Retina (tissue), 1 donor: Measurements from ENCODE around the gene LPCAT2.

ENCODE experiments used
- DNase-seq: peaks from one replicate; pipeline ENCODE4 v3.0.0-alpha.2; 2016

LPCAT2 gene

GRCh38 chr16:55480228-55480655, 28.6 kb upstream of the LPCAT2 start:
- DNase-seq, result peak; percentile 52

- DNase-seq, result no peak
Observed at GRCh38 chr16:55481023-55481422, 27.8 kb upstream of the LPCAT2 start.

DNA sequence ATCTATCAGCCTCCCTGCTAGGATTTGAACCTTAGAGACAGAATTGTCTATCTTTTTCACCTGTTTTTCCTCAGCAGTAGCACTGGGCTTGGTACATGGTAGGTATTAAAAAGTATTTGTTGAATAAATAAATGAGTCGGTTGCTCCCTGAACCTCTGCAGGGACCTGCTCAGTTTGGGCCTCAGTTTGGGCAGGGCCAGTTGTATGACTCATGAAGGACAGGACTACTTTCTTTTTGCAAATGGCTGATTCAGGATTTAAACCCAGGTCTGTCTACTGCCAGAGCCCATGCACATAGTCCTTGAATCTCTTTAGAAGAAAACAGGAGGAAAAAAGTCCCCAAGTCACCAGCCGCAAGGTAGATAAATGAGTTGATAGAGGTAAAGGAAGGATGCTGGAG, 26.8 kb upstream of the LPCAT2 start:
- no peak for DNase-seq

- DNase-seq, result no peak
Observed at GRCh38 chr16:55487048-55487803, 21.6 kb upstream of the LPCAT2 start.

- no peak for DNase-seq
Observed at GRCh38 chr16:55488306-55488705, 20.6 kb upstream of the LPCAT2 start.

DNA sequence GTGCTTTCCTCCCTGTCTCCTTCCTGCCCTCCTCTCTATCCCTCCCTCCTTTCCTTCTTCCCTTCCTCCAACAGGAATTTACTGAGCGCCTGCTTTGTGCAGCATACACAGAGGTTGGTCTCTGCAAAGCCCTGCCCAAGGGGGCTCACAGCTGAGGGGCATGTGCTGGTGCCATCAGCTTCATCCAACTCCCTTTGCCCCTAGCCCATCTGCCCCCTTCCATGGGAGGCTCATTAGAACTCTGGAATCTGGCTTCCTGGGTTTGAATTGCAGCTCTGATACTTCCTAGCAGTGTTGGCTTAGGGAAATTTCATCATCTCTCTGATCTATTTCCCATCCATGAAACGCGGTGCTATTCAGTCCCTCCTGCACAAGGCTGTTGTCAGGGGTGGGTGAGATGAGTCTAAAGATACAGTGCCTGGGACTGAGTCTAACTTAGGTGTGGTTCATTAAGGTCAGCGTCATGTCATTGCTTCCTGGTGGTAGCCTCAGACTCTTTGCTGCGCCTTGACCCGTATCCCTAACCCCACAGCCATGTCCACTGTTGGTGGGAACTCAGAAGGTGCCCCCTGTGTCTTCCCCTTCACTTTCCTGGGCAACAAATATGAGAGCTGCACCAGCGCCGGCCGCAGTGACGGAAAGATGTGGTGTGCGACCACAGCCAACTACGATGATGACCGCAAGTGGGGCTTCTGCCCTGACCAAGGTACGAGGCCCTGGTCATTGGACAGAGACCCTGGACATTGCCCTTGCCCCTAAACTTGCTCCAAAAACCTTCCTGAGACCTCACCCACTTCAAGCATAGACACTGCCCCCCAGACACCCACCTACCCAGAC, 19.5 kb upstream of the LPCAT2 start:
- no peak for DNase-seq

DNA sequence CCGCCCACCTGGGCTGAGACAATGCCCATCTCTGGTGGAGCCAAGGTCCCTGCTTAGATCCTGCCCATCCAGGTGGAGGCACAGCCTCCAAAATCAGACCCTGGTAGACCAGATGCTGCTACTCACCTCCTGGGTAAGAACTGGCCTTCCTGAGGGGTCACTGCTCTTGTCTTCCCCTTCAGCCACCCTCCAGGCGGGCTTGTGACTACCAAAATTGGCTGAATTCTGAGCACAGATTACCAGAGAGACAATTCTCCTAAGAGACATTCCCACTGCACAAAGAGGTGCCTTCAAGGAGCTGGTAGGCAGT, 19.0 kb upstream of the LPCAT2 start:
- no peak for DNase-seq

- DNase-seq, result no peak
Observed at GRCh38 chr16:55490301-55490700, 18.6 kb upstream of the LPCAT2 start.

- no peak for DNase-seq
Observed at GRCh38 chr16:55491691-55492090, 17.2 kb upstream of the LPCAT2 start.

GRCh38 chr16:55492756-55493380, 16.0 kb upstream of the LPCAT2 start:
- no peak for DNase-seq

- peak; percentile 30 for DNase-seq
Observed at GRCh38 chr16:55494994-55495421, 13.9 kb upstream of the LPCAT2 start.

GRCh38 chr16:55495616-55496289, 13.1 kb upstream of the LPCAT2 start:
- no peak for DNase-seq

DNA sequence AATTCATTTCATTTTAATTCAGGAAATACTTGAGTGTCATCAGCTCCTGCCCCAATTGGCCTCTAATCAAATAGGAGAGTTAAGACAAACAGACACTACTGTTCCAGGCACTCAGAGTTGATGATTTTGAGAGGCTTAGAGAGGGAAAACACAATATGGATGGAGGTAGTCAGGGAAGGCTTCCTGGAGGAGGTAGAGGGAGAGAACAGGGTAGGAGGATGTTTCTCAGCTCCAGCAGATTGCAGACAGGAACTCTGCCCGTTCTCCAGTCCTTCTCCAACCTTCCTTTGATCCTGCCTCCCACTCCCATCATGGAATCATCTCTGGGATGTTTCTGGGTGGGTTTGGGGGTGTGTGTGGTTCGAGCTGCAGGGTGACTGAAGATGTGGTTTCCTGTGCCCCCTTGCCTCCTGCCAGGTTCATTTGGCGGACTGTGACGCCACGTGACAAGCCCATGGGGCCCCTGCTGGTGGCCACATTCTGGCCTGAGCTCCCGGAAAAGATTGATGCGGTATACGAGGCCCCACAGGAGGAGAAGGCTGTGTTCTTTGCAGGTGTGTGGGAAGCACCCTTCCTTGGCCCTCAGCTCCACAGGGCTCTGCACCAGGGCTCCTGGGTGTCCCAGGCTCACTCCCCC, 12.2 kb upstream of the LPCAT2 start:
- DNase-seq, result no peak

DNA sequence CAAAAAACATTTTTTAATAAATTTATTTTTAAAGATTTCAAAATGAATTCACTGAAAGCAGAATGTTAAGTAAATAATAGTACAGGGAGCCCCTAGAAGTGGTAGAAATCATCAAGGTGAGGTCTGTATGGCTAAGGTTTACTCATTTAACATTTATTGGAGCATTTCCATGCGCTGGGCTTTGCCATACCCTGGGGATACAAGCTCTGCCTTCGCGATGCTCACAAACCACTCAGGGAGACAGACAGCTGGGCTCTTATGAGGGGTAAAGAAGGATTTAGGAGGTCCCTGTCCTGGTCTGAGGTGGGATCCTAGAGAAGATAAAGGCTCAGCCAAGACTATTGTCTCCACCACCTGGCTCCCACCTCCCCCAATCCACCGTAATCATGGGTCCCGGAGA, 11.3 kb upstream of the LPCAT2 start:
- no peak for DNase-seq

DNA sequence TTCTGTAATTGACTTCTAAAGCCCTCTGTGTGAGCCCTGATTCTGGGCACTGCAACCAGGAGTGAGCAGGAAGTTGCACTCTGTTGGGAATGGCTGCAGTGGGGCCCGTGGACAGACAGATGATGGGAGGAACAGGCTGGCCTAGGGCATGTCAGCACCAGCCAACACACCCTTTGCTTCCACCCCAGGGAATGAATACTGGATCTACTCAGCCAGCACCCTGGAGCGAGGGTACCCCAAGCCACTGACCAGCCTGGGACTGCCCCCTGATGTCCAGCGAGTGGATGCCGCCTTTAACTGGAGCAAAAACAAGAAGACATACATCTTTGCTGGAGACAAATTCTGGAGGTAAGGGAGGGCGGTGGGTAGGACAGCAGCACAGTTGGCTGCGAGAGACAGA, 10.8 kb upstream of the LPCAT2 start:
- DNase-seq, result no peak

DNA sequence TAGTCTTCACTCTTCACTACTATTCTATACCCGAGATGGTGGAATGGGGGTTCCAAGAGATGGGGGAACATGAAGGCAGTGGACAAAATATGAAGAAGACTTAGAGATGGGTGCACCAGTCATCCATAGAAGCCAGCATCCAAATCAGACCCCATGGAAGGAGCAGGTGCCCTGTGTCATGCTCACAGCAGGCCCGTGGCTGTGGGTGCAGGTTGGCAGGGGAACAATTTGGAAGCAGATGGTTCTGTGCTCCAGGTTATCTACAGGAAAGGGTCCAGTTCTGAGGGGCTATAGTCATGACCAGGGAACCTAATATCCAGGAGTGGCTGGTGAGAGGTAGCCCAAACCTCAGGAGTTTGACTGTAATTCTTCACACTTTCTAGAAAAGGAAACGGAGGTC, 9.6 kb upstream of the LPCAT2 start:
- DNase-seq, result no peak

GRCh38 chr16:55499951-55500529, 8.8 kb upstream of the LPCAT2 start:
- no peak for DNase-seq

DNA sequence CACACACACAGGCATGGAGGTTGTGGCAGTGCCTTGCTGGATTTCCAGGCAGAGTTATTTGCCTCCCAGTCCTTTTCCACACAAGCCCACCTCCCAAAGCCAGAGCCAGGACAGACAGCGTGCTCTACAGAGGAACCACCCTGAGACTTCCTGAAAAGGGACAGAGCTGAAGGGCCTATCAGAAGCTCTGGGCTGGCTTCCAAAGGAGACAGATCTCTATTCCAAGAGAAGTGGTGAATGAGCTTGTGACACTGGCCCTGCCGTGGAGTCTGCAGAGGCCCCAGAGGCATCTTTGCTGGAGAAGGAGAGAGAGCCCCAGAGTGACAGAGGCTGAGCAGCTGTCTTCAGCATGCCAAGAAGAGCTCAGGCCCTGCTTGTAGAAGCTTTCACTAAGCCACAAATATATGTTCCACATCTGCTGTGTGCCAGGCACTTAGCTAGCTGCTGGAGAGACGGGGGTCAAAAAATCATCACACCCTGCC, 8.3 kb upstream of the LPCAT2 start:
- DNase-seq, result no peak

- DNase-seq, result no peak
Observed at GRCh38 chr16:55501549-55502322, 7.1 kb upstream of the LPCAT2 start.

DNA sequence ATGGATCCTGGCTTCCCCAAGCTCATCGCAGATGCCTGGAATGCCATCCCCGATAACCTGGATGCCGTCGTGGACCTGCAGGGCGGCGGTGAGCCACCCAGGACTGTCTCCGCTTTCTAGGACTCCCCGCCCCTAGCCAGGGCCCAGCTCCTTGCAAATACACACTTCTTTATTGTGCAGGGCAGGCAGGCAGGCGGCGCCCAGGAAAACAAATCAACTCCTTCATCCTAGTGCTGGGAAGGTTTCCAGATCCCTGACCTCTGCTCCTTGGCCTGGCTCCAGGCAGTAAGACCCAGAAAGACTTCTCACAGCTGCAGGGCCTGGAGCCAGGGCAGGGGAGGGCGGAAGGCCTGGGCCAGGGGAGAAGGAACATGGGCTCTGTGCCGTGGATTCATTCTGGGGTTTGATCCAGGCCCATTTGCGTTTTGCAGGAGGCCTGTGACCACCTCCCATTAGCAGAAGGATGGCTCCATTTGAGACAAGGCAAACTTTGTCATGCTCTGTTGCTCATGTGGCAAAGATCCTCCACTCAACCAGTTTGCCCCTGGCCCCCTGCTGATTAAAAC, 6.0 kb upstream of the LPCAT2 start:
- DNase-seq, result no peak
